Subcutaneous abdominal adipose tissue (tissue), 5 donors: ENCODE data around the gene TRRAP.
"Not testable (repeated sequence)": the region's sequence is repeated elsewhere in the genome, so short reads cannot be mapped to it uniquely, and the experiment has no call there.

Experiments used
- H3K27ac ChIP-seq: one replicate; pipeline ENCODE4 v1.7.0; 2013; ENCODE audit warnings: low read depth, mild to moderate bottlenecking, inconsistent platforms, low read length, moderate library complexity
- H3K27me3 ChIP-seq, 5 donors: one replicate each; pipeline ENCODE4 v1.7.0; 2013; ENCODE audit warnings: low read length in 5 of 5, inconsistent platforms in 1 of 5; ENCODE audit not compliant: control insufficient read depth in 5 of 5, insufficient read depth in 4 of 5
- H3K36me3 ChIP-seq, 5 donors: one replicate each; pipeline ENCODE4 v1.7.0; 2013; ENCODE audit warnings: low read length in 5 of 5; ENCODE audit not compliant: control insufficient read depth in 5 of 5, insufficient read depth in 5 of 5
- H3K4me1 ChIP-seq, 5 donors: one replicate each; pipeline ENCODE4 v1.7.0; 2013; ENCODE audit warnings: low read length in 5 of 5, mild to moderate bottlenecking in 3 of 5, moderate library complexity in 1 of 5; ENCODE audit not compliant: control insufficient read depth in 5 of 5, insufficient read depth in 5 of 5
- H3K4me3 ChIP-seq, 5 donors: one replicate each; pipeline ENCODE4 v1.7.0; 2013; ENCODE audit warnings: low read length in 5 of 5, low read depth in 1 of 5
- H3K9ac ChIP-seq, 5 donors: one replicate each; pipeline ENCODE4 v1.7.0; 2013; ENCODE audit warnings: low read length in 5 of 5, mild to moderate bottlenecking in 4 of 5, moderate library complexity in 3 of 5
- H3K9me3 ChIP-seq, 5 donors: one replicate each; pipeline ENCODE4 v1.7.0; 2013; ENCODE audit warnings: low read length in 5 of 5; ENCODE audit not compliant: control insufficient read depth in 5 of 5
- donor health status: healthy.
- donor health status: healthy.
- donor health status: healthy.
- donor health status: healthy.
- donor health status: healthy.

Gene TRRAP

DNA sequence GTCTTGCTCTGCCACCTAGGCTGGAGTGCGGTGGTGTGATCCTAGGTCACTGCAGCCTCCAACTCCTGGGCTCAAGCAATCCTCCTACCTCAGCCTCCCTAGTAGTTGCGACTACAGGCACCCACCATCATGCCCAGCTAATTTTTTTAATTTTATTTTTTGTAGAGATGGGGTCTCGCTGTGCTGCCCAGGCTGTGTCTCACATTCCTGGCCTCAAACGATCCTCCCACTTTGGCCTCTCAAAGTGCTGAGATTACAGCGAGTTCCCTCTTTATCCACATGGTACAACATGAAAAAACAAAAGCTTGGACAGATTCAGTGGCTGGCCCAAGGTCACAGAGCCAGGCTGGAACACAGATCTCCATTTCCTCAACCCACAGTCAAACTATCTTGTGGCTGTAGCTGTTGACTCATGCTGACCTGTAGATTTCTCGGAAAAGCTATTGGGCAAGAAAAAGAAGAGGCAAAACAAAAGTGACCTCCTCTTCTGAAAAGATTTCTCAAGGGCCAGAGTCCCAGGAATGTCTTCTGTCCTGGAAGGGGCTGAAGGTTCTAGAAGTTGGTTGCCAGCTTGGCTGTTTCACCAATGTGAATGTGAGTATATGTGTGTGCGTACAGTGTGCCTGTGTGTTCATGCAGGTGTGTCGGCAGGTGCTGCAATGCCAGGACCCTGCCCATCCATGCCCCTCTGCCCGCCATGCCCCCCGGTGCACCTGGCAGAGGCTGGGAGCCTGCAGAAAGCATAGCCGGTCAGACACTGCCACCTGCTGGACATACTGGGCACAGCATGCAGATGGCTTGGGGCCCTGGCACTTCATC, 36.9 kb upstream of the TRRAP start:
- H3K27me3 ChIP-seq = peaks cover 0 to 18% (median 8%) of the 10 kb centered on the region in 5 donors
- no peaks in the 10 kb centered on the region for H3K9me3 ChIP-seq
- no peak overlapping the region for H3K9ac ChIP-seq
- peaks cover 0 to 4% (median 0%) of the 10 kb centered on the region in 5 donors for H3K4me1 ChIP-seq
- no peaks in the 10 kb centered on the region for H3K36me3 ChIP-seq
- no peak overlapping the region for H3K27ac ChIP-seq
- H3K4me3 ChIP-seq = no peak overlapping the region

DNA sequence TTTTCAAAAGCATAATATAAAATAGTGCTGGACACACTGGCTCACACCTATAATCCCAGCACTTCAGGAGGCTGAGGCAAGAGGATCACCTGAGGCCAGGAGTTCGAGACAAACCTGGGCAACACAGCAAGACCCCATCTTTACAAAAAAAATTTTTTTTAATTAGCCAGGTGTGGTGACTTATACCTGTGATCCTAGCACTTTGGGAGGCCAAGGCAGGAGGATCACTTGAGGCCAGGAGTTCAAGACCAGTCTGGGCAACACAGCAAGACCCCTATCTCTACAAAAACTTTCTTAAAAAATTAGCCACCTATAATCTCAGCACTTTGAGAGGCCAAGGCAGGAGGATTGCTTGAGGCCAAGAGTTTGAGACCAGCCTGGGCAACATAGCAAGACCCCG, 35.8 kb upstream of the TRRAP start:
- not testable (repeated sequence) for H3K27ac ChIP-seq, H3K4me3 ChIP-seq, H3K36me3 ChIP-seq, H3K4me1 ChIP-seq, H3K9ac ChIP-seq, H3K9me3 ChIP-seq
- peaks cover 0 to 12% (median 3%) of the 10 kb centered on the region in 5 donors for H3K27me3 ChIP-seq

DNA sequence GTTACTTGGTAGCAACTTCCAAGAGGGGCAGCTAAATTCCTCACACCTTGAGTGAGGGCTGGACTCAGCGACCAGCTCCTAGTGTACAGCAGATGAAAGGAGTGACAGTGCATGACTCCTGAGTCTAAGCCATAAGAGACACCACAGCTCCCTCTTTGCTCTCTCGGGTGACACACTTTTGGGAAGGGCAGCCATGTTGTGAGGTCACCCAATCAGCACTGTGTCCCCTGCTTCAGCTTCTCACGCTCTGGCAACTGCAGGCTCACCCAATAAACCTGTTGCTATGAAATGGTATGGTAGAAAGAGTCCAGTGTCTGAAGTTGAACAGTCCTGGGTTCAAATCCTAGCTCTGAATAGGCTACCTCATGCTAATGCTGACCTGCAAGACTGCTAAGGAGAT, 29.4 kb upstream of the TRRAP start:
- Histone ChIP-seq H3K27ac (no peak overlapping the region), H3K27me3 (peaks cover 0 to 16% (median 3%) of the 10 kb centered on the region in 5 donors), H3K4me3 (no peak overlapping the region), H3K4me1 (no peaks in the 10 kb centered on the region), H3K36me3 (no peaks in the 10 kb centered on the region), H3K9me3 (peaks cover 9 to 20% (median 18%) of the 10 kb centered on the region in 5 donors), H3K9ac (no peak overlapping the region)

DNA sequence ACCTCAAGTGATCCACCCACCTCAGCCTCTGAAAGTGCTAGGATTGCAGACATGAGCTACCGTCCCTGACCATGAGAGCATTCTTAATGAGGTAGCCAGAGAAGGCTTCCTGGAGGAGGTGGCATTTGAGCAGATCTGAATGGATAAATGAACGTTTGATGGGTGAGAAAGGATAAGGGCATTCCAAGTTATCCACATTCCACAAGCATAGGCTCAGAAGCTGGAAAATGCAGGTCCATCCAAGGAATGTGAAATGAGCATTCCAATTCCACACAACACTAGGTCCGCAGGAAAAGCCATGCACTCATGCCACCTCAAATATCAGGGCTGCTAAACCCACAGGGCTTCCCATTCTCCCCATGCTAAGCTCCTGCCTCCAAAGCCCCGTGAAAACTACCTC, 25.5 kb upstream of the TRRAP start:
- Histone ChIP-seq H3K27me3 (peaks cover 0 to 20% (median 9%) of the 10 kb centered on the region in 5 donors), H3K4me3 (no peak overlapping the region), H3K4me1 (no peaks in the 10 kb centered on the region), H3K9me3 (peaks cover 9 to 19% (median 16%) of the 10 kb centered on the region in 5 donors), H3K36me3 (no peaks in the 10 kb centered on the region), H3K27ac (no peak overlapping the region), H3K9ac (no peak overlapping the region)

DNA sequence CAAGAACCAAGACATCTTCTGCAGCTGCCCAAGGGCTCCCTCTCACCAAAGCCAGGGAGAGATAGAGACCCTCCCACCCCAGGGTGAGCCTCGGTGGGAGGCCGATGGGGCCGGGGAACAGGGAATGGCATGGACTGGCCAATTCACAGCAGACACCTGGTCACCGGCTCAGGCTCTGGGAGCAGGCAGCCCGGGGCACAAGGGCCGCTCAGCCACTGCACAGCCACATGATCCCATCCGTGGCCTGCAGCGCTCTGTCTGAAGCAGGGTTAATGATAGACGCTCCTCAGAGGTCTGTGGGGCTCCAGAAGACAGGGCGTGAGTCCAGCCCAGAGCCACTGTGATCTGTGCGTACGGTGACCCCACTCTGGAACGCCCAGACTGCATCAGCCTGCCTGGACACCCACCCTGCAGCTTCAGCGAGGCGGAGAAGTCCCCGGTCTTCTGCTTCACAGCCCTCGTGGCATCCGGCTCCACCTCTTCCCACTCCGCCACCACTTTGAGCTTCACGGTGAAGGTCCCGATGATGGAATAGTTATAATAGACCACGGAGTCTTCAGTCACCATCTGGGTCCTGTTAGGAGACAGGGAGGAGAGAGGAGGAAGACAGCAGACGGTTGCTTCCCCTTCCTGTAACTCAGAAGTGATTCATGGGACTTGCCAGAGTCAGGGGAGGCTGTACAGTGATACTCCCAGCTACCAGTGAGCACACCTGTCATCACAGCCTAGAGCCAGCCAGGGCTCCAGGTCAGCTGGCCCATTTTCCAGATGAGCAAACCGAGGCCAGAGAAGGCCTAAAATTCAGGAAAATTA, 22.5 kb upstream of the TRRAP start:
- Histone ChIP-seq H3K36me3 (no peaks in the 10 kb centered on the region), H3K27ac (no peak overlapping the region), H3K4me3 (no peak overlapping the region), H3K4me1 (no peaks in the 10 kb centered on the region), H3K9me3 (no peaks in the 10 kb centered on the region), H3K9ac (no peak overlapping the region), H3K27me3 (peaks cover 0 to 20% (median 9%) of the 10 kb centered on the region in 5 donors)

DNA sequence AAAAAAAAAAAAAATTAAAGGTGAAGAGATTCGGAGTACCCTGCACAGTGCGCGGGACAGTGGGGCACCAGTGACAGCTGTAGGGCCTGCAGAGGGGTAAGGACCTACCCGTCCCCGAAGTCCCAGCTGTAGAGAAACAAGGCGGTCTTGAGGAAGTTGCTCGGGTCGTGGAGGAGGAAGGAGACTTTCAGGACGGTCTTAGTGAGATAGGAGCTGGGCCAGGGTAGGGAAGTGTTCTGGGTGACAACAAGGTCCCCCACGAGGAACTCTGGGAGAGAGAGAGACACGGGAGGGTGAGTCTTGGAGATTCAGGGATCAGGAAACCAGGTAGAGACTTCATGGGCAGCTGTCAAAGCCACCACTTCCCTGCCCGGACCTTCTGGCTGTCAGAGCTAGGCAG, 18.3 kb upstream of the TRRAP start:
- H3K4me1 ChIP-seq = no peaks in the 10 kb centered on the region
- no peak overlapping the region for H3K27ac ChIP-seq
- no peak overlapping the region for H3K4me3 ChIP-seq
- no peak overlapping the region for H3K9ac ChIP-seq
- H3K27me3 ChIP-seq = peaks cover 0 to 6% (median 4%) of the 10 kb centered on the region in 5 donors
- H3K9me3 ChIP-seq = no peaks in the 10 kb centered on the region
- H3K36me3 ChIP-seq = no peaks in the 10 kb centered on the region

DNA sequence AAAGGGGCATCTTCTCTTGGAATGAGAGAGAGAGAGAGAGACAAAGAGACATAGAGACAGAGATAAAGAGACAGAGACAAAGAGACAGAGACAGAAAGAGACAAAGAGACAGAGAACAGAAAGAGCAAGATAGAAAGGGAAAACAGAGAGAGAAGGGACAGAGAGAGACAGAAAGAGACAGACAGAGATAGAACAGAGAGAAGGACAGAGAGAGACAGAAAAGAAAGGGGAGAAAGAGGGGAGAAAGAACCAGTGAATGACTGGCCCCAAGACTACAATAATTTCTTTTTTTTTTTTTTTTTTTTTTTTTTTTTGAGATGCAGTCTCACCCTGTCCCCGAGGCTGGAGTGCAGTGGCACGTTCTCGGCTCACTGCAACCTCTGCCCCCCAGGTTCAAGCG, 16.1 kb upstream of the TRRAP start:
- Histone ChIP-seq H3K9me3 (no peaks in the 10 kb centered on the region), H3K27ac (no peak overlapping the region), H3K27me3 (no peaks in the 10 kb centered on the region), H3K9ac (no peak overlapping the region), H3K4me1 (no peaks in the 10 kb centered on the region), H3K4me3 (no peak overlapping the region), H3K36me3 (no peaks in the 10 kb centered on the region)

DNA sequence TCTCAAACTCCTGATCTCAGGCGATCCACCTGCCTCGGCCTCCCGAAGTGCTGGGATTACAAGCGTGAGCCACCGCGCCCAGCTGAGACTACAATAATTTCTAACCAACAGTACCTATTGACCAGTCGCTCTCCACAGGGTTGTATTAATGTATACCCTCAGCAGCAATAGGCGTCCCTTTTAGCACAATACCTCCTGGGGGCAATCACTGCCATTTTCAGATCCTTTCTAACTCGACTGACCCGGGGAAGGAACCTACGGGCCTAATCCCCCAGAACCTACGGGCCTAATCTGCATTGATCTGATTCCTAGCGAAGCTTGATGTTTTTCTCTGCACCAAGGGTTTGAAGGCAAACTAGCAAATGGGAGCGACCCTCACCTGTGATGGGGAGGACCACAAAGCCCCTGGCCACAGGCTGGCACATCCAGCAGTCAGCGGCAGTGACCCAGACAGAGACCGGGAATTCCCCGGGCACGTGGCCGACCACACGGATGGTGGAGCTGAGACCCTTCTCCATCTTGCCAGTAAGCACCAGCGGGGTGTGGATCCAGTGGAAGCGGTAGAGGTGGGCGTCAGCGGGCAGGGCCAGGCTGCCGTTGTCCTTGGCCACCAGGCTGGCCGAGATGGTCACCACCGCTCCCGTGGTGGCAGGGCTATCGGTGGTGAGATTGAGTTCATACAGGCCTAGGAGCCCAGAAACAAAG, 15.5 kb upstream of the TRRAP start:
- Histone ChIP-seq H3K4me3 (no peak overlapping the region), H3K36me3 (no peaks in the 10 kb centered on the region), H3K4me1 (no peaks in the 10 kb centered on the region), H3K27me3 (peaks cover 0 to 2% (median 0%) of the 10 kb centered on the region in 5 donors), H3K9ac (no peak overlapping the region), H3K27ac (no peak overlapping the region), H3K9me3 (no peaks in the 10 kb centered on the region)

DNA sequence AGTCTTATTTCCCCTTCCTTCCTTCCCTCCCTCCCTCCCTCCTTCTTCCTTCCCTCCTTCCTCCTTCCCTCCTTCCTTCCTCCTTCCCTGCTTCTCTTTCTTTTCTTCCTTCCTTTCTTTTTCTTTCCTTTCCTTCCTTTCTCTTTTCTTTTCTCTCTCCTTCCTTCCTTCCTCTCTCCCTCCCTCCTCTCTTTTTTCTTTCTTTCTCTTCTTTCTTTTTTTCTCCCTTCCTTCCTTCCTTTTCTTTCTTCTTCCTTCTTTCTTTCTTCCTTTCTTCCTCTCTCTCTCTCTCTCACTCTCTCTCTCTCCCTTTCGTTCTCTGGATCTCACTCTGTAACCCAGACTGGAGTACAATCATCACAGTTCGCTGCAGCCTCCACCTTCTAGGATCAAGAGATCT, 14.7 kb upstream of the TRRAP start:
- Histone ChIP-seq H3K4me1 (no peaks in the 10 kb centered on the region), H3K9ac (no peak overlapping the region), H3K36me3 (no peaks in the 10 kb centered on the region), H3K4me3 (no peak overlapping the region), H3K27ac (no peak overlapping the region), H3K27me3 (peaks cover 0 to 6% (median 0%) of the 10 kb centered on the region in 5 donors), H3K9me3 (no peaks in the 10 kb centered on the region)
